Ramos (cell line): Measurements from ENCODE around the gene PTPRC.

Experiments used
- in situ Hi-C: fragments of 300-500 bp; cut with MboI; formaldehyde crosslinking; loops from one replicate; pipeline ENCODE4 v1.14.3; 2022; ENCODE audit warnings: low sequenced_read_pairs; ENCODE audit not compliant: unreplicated experiment

The PTPRC gene

GRCh38 chr1:198778049-198778448 lies 139.2 kb downstream of the PTPRC start:
- in situ Hi-C loops: no loop called here

DNA sequence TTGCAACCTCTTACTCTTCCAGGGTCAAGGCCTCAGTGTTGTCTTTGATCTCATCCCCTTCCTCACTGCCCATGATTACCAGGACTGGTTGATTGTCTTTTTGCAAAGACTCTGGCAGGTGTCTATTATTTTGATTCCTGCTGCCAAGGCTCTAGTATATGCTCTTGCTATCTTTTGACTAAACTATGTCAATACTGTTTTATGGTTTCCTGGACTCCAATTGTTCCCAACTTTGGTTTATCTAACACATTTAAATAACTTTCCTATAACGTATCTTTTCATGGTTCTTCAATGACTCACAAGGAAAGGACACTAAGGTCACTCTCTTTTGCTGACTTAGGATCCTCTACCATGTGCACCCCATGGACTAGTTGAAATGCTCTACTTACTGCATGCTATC lies 141.5 kb downstream of the PTPRC start:
- in situ Hi-C loops: no loop called here

GRCh38 chr1:198788561-198789064 lies 149.8 kb downstream of the PTPRC start:
- in situ Hi-C loops: no loop called here

DNA sequence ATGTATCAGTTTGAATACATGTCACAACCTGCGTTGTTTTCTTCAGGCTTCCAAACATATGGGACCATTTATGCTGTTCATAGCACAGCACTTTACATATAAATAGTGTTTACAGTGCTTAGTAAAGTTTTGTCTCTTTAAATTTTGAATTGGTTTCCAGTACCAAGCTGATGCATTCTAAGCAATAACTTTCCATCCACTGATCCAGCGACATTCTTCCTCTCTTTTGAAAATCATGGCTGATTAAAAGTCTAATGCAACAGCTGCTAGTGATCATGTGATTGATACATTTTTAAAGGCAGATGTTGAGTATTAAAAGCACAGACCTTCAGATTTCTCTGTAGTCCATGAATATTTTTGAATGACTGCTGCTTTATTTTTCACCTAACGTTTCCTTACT lies 154.9 kb downstream of the PTPRC start:
- in situ Hi-C loops: no loop called here

GRCh38 chr1:198794498-198794897 lies 155.7 kb downstream of the PTPRC start:
- in situ Hi-C loops: no loop called here

- in situ Hi-C loops: no loop called here
These were observed 158.8 kb downstream of the PTPRC start for GRCh38 chr1:198797656-198798055.

DNA sequence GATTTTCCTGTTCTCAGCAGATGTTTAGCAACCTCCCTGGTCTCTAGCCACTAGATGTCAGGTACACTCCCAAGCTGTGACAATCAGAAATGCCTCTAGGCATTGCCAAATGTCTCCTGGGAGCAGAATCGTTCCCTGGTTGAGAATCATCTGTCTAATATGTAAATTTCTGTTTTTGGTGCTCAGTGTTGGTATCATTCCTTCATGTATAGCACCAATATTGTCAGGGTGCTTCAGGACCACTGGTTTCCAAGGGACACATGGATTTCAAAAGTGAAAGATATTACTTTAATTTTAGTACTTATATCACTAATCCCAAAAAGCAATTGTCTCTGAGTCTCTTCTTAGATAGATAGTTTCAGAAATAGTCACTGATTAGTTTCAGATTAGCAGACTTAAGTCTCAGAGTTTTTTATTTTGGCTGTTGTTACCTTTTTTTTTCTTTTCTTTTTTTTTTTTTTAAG lies 160.1 kb downstream of the PTPRC start:
- in situ Hi-C loops: no loop called here

GRCh38 chr1:198805498-198806151 lies 166.8 kb downstream of the PTPRC start:
- in situ Hi-C loops: no loop called here

- in situ Hi-C loops: no loop called here
These were observed 168.0 kb downstream of the PTPRC start for GRCh38 chr1:198806861-198807260.
